ENCODE measurements around the gene POU4F3.

POU4F3 gene

GRCh38 chr5:146329697-146330096 lies 8.9 kb upstream of the POU4F3 start:
- Mint-ChIP-seq H3K27ac (no peak overlapping the region), H3K9me3 (ENCODE audit: low read depth) (no peaks in the 10 kb centered on the region), H3K36me3 (peaks cover 4% of the 10 kb centered on the region), H3K4me3 (no peak overlapping the region), H3K27me3 (peaks cover 41% of the 10 kb centered on the region), H3K4me1 (ENCODE audit: low read depth) (no peaks in the 10 kb centered on the region)

- Mint-ChIP-seq H3K27ac (no peak overlapping the region), H3K27me3 (peaks cover 49% of the 10 kb centered on the region), H3K4me3 (no peak overlapping the region), H3K36me3 (no peaks in the 10 kb centered on the region), H3K9me3 (ENCODE audit: low read depth) (no peaks in the 10 kb centered on the region), H3K4me1 (ENCODE audit: low read depth) (no peaks in the 10 kb centered on the region)
These were observed 7.2 kb upstream of the POU4F3 start for GRCh38 chr5:146331423-146331822.

- no peak overlapping the region for H3K27ac Mint-ChIP-seq
- no peaks in the 10 kb centered on the region for H3K9me3 Mint-ChIP-seq (ENCODE audit: low read depth)
- no peaks in the 10 kb centered on the region for H3K36me3 Mint-ChIP-seq
- no peak overlapping the region for H3K4me3 Mint-ChIP-seq
- H3K4me1 Mint-ChIP-seq (ENCODE audit: low read depth), result peaks cover 4% of the 10 kb centered on the region
- H3K27me3 Mint-ChIP-seq, result peaks cover 54% of the 10 kb centered on the region
These were observed 4.5 kb upstream of the POU4F3 start for GRCh38 chr5:146334074-146334533.

- peaks cover 60% of the 10 kb centered on the region for H3K27me3 Mint-ChIP-seq
- H3K9me3 Mint-ChIP-seq (ENCODE audit: low read depth), result no peaks in the 10 kb centered on the region
- no peaks in the 10 kb centered on the region for H3K36me3 Mint-ChIP-seq
- no peak overlapping the region for H3K27ac Mint-ChIP-seq
- no peak overlapping the region for H3K4me3 Mint-ChIP-seq
- H3K4me1 Mint-ChIP-seq (ENCODE audit: low read depth), result peaks cover 9% of the 10 kb centered on the region
These were observed 2.4 kb upstream of the POU4F3 start for GRCh38 chr5:146336197-146336596.

- H3K36me3 Mint-ChIP-seq, result no peaks in the 10 kb centered on the region
- peaks cover 66% of the 10 kb centered on the region for H3K27me3 Mint-ChIP-seq
- no peaks in the 10 kb centered on the region for H3K9me3 Mint-ChIP-seq (ENCODE audit: low read depth)
- no peak overlapping the region for H3K4me3 Mint-ChIP-seq
- no peak overlapping the region for H3K27ac Mint-ChIP-seq
- H3K4me1 Mint-ChIP-seq (ENCODE audit: low read depth), result peaks cover 9% of the 10 kb centered on the region
These were observed 1.3 kb upstream of the POU4F3 start for GRCh38 chr5:146337264-146337904.

- Mint-ChIP-seq H3K27ac (no peak overlapping the region), H3K27me3 (peaks cover 66% of the 10 kb centered on the region), H3K9me3 (ENCODE audit: low read depth) (no peaks in the 10 kb centered on the region), H3K4me1 (ENCODE audit: low read depth) (peaks cover 9% of the 10 kb centered on the region), H3K36me3 (no peaks in the 10 kb centered on the region), H3K4me3 (no peak overlapping the region)
These were observed 711 bp upstream of the POU4F3 start for GRCh38 chr5:146337928-146338327.

- no peaks in the 10 kb centered on the region for H3K36me3 Mint-ChIP-seq
- no peak overlapping the region for H3K27ac Mint-ChIP-seq
- peaks cover 57% of the 10 kb centered on the region for H3K27me3 Mint-ChIP-seq
- H3K4me1 Mint-ChIP-seq (ENCODE audit: low read depth), result peaks cover 14% of the 10 kb centered on the region
- H3K9me3 Mint-ChIP-seq (ENCODE audit: low read depth), result no peaks in the 10 kb centered on the region
- no peak overlapping the region for H3K4me3 Mint-ChIP-seq
These were observed 1.1 kb downstream of the POU4F3 start for GRCh38 chr5:146339715-146340259.

GRCh38 chr5:146340260-146341081 lies 1.8 kb downstream of the POU4F3 start:
- Mint-ChIP-seq H3K27ac (no peak overlapping the region), H3K9me3 (ENCODE audit: low read depth) (no peaks in the 10 kb centered on the region), H3K36me3 (no peaks in the 10 kb centered on the region), H3K4me3 (no peak overlapping the region), H3K27me3 (peaks cover 58% of the 10 kb centered on the region), H3K4me1 (ENCODE audit: low read depth) (peaks cover 19% of the 10 kb centered on the region)

- H3K27me3 Mint-ChIP-seq, result peaks cover 50% of the 10 kb centered on the region
- H3K4me1 Mint-ChIP-seq (ENCODE audit: low read depth), result peaks cover 19% of the 10 kb centered on the region
- H3K4me3 Mint-ChIP-seq, result no peak overlapping the region
- H3K27ac Mint-ChIP-seq, result no peak overlapping the region
- no peaks in the 10 kb centered on the region for H3K36me3 Mint-ChIP-seq
- no peaks in the 10 kb centered on the region for H3K9me3 Mint-ChIP-seq (ENCODE audit: low read depth)
These were observed 3.2 kb downstream of the POU4F3 start for GRCh38 chr5:146341854-146342253.

GRCh38 chr5:146342519-146342881 lies 3.9 kb downstream of the POU4F3 start:
- Mint-ChIP-seq H3K4me1 (ENCODE audit: low read depth) (peaks cover 19% of the 10 kb centered on the region), H3K36me3 (no peaks in the 10 kb centered on the region), H3K27me3 (peaks cover 46% of the 10 kb centered on the region), H3K9me3 (ENCODE audit: low read depth) (no peaks in the 10 kb centered on the region), H3K4me3 (no peak overlapping the region), H3K27ac (no peak overlapping the region)

- H3K4me1 Mint-ChIP-seq (ENCODE audit: low read depth), result peaks cover 16% of the 10 kb centered on the region
- H3K36me3 Mint-ChIP-seq, result no peaks in the 10 kb centered on the region
- no peak overlapping the region for H3K27ac Mint-ChIP-seq
- no peak overlapping the region for H3K4me3 Mint-ChIP-seq
- H3K27me3 Mint-ChIP-seq, result peaks cover 42% of the 10 kb centered on the region
- no peaks in the 10 kb centered on the region for H3K9me3 Mint-ChIP-seq (ENCODE audit: low read depth)
These were observed 4.5 kb downstream of the POU4F3 start for GRCh38 chr5:146342882-146343865.

GRCh38 chr5:146344155-146345118 lies 5.8 kb downstream of the POU4F3 start:
- Mint-ChIP-seq H3K36me3 (no peaks in the 10 kb centered on the region), H3K9me3 (ENCODE audit: low read depth) (no peaks in the 10 kb centered on the region), H3K4me3 (peak overlapping the region; percentile 63), H3K27ac (no peak overlapping the region), H3K27me3 (peaks cover 40% of the 10 kb centered on the region), H3K4me1 (ENCODE audit: low read depth) (peaks cover 12% of the 10 kb centered on the region)

GRCh38 chr5:146345240-146345577 lies 6.6 kb downstream of the POU4F3 start:
- H3K4me3 Mint-ChIP-seq, result peak overlapping the region; percentile 67
- H3K36me3 Mint-ChIP-seq, result no peaks in the 10 kb centered on the region
- peaks cover 34% of the 10 kb centered on the region for H3K27me3 Mint-ChIP-seq
- H3K27ac Mint-ChIP-seq, result no peak overlapping the region
- no peaks in the 10 kb centered on the region for H3K9me3 Mint-ChIP-seq (ENCODE audit: low read depth)
- H3K4me1 Mint-ChIP-seq (ENCODE audit: low read depth), result peaks cover 12% of the 10 kb centered on the region
